Stimulated activated CD8-positive, alpha-beta memory T cell treated with anti-CD3 and anti-CD28 coated beads, Interleukin-4, amount 100 ng/mL, for 1 hour (primary cell): Measurements from ENCODE around the gene TELO2.

Experiments
- DNase-seq, 2 donors: peaks; one replicate each; pipeline ENCODE4 v3.0.0-alpha.2; 2020; ENCODE audit warnings: low read depth in 2 of 2, low spot score in 1 of 2

TELO2 gene

GRCh38 chr16:1553946-1554825 lies 61.0 kb downstream of the TELO2 start:
- DNase-seq, result no peak

DNA sequence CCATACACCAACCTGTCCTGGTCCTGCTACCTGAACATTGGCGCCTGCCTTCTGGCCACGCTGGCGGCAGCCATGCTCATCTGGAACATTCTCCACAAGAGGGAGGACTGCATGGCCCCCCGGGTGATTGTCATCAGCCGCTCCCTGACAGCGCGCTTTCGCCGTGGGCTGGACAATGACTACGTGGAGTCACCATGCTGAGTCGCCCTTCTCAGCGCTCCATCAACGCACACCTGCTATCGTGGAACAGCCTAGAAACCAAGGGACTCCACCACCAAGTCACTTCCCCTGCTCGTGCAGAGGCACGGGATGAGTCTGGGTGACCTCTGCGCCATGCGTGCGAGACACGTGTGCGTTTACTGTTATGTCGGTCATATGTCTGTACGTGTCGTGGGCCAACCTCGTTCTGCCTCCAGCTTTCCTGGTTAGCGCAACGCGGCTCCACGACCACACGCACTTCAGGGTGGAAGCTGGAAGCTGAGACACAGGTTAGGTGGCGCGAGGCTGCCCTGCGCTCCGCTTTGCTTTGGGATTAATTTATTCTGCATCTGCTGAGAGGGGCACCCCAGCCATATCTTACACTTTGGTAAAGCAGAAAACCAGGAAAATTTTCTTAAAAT lies 61.8 kb downstream of the TELO2 start:
- no peak for DNase-seq

- no peak for DNase-seq
Measured at GRCh38 chr16:1556254-1556653, 63.1 kb downstream of the TELO2 start.

DNA sequence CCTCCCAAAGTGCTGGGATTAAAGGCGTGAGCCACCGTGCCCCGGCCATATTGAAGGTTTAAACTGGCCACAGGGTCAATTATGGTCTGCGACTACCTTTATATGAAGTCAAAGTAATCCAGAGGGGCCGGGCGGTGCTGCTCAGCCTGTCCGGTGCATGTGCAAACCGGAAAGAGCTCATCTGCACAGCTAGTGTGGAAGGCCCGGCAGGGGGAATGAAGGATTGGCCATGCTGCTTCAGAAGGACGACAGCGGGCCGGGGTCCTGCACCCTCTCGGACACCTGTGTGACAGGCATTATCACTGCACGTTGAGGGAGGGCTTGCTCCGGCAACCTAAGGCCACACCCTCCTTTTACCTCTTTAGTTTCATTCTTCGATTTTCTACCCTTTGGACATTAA lies 63.9 kb downstream of the TELO2 start:
- no peak for DNase-seq

- no peak for DNase-seq
Measured at GRCh38 chr16:1557576-1557975, 64.4 kb downstream of the TELO2 start.

- no peak for DNase-seq
Measured at GRCh38 chr16:1559446-1559975, 66.4 kb downstream of the TELO2 start.
